GM21825 (cell line): ENCODE data around the gene ATP6V1B1.

ENCODE experiments used
- ATAC-seq: cut with Tn5 transposase; IDR thresholded peaks from one replicate; pipeline ENCODE4 v1.9.1; 2021; ENCODE audit warnings: mild to moderate bottlenecking, moderate library complexity; ENCODE audit not compliant: unreplicated experiment

The ATP6V1B1 gene

GRCh38 chr2:70943205-70943871 is 7.6 kb downstream of the ATP6V1B1 start:
- ATAC-seq = no peak

- ATAC-seq = no peak
Measured at GRCh38 chr2:70944111-70944690, 8.5 kb downstream of the ATP6V1B1 start.

GRCh38 chr2:70946832-70947442 is 11.2 kb downstream of the ATP6V1B1 start:
- ATAC-seq = no peak

GRCh38 chr2:70947556-70948184 is 12.0 kb downstream of the ATP6V1B1 start:
- no peak for ATAC-seq

GRCh38 chr2:70948337-70949003 is 12.8 kb downstream of the ATP6V1B1 start:
- ATAC-seq = no peak

- no peak for ATAC-seq
Measured at GRCh38 chr2:70949086-70949485, 13.4 kb downstream of the ATP6V1B1 start.

GRCh38 chr2:70954886-70955285 is 19.2 kb downstream of the ATP6V1B1 start:
- ATAC-seq = no peak

GRCh38 chr2:70956141-70956540 is 20.4 kb downstream of the ATP6V1B1 start:
- ATAC-seq = no peak

- ATAC-seq = no peak
Measured at GRCh38 chr2:70957798-70958197, 22.1 kb downstream of the ATP6V1B1 start.

GRCh38 chr2:70958759-70959158 is 23.1 kb downstream of the ATP6V1B1 start:
- no peak for ATAC-seq

GRCh38 chr2:70959271-70959761 is 23.6 kb downstream of the ATP6V1B1 start:
- no peak for ATAC-seq

- ATAC-seq = no peak
Measured at GRCh38 chr2:70959851-70960832, 24.4 kb downstream of the ATP6V1B1 start.

GRCh38 chr2:70960833-70961647 is 25.3 kb downstream of the ATP6V1B1 start:
- no peak for ATAC-seq

GRCh38 chr2:70961648-70961994 is 25.9 kb downstream of the ATP6V1B1 start:
- no peak for ATAC-seq

- no peak for ATAC-seq
Measured at GRCh38 chr2:70962211-70962884, 26.6 kb downstream of the ATP6V1B1 start.

GRCh38 chr2:70962885-70963878 is 27.5 kb downstream of the ATP6V1B1 start:
- ATAC-seq = no peak

- no peak for ATAC-seq
Measured at GRCh38 chr2:70964133-70964532, 28.4 kb downstream of the ATP6V1B1 start.
